Ureter (tissue), 1 donor: ENCODE data around the gene MUC6. TPM values are rescaled to one million over a fixed set of nuclear protein-coding genes. Genes with fewer than 3 reads are reported as not detected.

ENCODE experiments used
- DNase-seq: peaks from one replicate; pipeline ENCODE4 v3.0.0-alpha.2; 2020; ENCODE audit warnings: low spot score
- total RNA-seq: library from RNA; stranded (reverse); gene quantifications from one replicate; pipeline ENCODE4 v1.2.4, GENCODE V29; 2023
- donor health status: DM: yes; HTN: yes; CAD: no.

Gene MUC6
- total RNA-seq, 1 donor from 2014 or later = not detected

DNA sequence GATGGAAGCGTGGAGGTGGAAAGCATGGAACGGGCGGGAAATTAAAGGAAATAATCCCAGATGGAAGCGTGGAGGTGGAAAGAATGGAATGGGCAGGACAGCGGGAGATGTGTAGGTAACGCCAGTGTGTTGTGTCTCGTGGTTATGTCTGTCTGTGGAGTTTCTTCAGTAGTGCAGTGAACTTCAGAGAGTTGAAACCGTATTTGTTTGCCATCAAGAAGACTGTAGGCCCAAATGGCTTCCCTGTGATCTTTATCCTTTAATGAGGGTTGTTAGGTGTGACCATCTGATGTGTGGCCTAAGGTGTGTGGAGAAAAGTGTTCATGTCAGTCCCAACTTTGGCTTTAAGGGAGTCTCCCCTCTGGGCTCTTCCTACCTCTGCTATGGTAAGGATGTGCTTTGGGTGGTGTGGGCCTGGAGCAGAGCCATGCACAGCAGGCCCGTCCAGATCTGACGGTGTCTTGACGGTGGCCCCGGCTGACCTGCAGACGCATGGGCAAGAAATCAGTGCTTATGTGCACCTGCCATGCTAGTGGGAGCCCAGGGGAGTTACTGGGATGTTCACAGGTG lies 71.2 kb downstream of the MUC6 start:
- no peak for DNase-seq

GRCh38 chr11:963852-964251 lies 72.7 kb downstream of the MUC6 start:
- no peak for DNase-seq

Other genes starting within 250 kb of the MUC6 start
- 0.23 TPM for gene CEND1, start 246.6 kb downstream of the MUC6 start, total RNA-seq
- 28.4 TPM for gene SLC25A22, start 238.4 kb downstream of the MUC6 start, total RNA-seq
- gene PIDD1, start 231.5 kb downstream of the MUC6 start, total RNA-seq = 20.6 TPM
- 2,024 TPM for gene RPLP2, start 226.8 kb downstream of the MUC6 start, total RNA-seq
- 118 TPM for gene PNPLA2, start 217.8 kb downstream of the MUC6 start, total RNA-seq
- 45.8 TPM for gene CRACR2B, start 208.8 kb downstream of the MUC6 start, total RNA-seq
- 241 TPM for gene CD151, start 203.8 kb downstream of the MUC6 start, total RNA-seq
- gene POLR2L, start 194.2 kb downstream of the MUC6 start, total RNA-seq = 112 TPM
- 47.2 TPM for gene TSPAN4, start 193.9 kb downstream of the MUC6 start, total RNA-seq
- gene CHID1, start 125.9 kb downstream of the MUC6 start, total RNA-seq = 116 TPM
- 100 TPM for gene AP2A2, start 110.8 kb downstream of the MUC6 start, total RNA-seq
- gene MUC2, start 38.2 kb upstream of the MUC6 start, total RNA-seq = 0.39 TPM
- not detected for gene MUC5AC, start 121.2 kb upstream of the MUC6 start, total RNA-seq
- not detected for gene MUC5B, start 186.3 kb upstream of the MUC6 start, total RNA-seq